Measurements from ENCODE around the gene ARL10.
A peak's percentile ranks its signal among the peaks of the same experiment; 100 is the strongest.

ARL10 gene

DNA sequence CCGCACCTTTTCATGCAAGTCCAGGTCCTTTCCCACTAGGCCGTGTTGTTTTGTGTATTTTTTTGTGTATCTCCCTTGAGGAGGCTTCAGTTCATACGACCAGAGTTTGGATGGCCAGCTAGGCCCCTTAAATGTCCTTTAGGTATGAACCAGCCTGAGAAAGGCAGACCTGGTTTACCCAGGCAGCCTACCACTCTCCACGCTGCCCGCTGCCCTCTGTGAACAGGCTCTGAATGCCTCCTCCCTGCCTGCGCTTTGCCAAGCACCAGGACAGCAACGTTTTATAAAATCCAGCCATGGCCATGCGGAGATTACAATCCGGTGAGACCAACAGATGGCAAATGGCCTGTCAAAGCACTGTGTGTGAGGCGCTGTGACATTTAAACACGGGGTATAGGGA is 51.7 kb downstream of the ARL10 start:
- Histone ChIP-seq H3K4me1 (ENCODE audit: control insufficient read depth, insufficient read depth, low read length) (no peaks in the 10 kb centered on the region), H3K36me3 (ENCODE audit: control insufficient read depth in 2 of 2, insufficient read depth in 1 of 2, low read length in 2 of 2) (peaks cover 0 to 5% of the 10 kb centered on the region in 2 experiments; a peak in 1 of 3 replicates), H3K4me3 (ENCODE audit: low read depth, low read length) (no peak overlapping the region), H3K9me3 (ENCODE audit: control insufficient read depth, insufficient read depth, low read depth, low read length) (no peaks in the 10 kb centered on the region), H3K27ac (ENCODE audit: extremely low read depth, low read depth, low read length) (no peak overlapping the region)
- ChIA-PET CTCF (interaction anchor here (0.5 to 5.2 kb wide), 13 partner anchors 9 to 253 kb away, joined by 3 to 43 read pairs (median 3); partner anchors contain the start of genes FAF2 and RNF44), POLR2A (interaction anchor here (1.0 to 3.2 kb wide), 4 partner anchors 31 to 244 kb away, joined by 3 to 14 read pairs (median 10); partner anchors contain the start of genes FAF2 and RNF44)
- TF ChIP-seq, protein P1, sequence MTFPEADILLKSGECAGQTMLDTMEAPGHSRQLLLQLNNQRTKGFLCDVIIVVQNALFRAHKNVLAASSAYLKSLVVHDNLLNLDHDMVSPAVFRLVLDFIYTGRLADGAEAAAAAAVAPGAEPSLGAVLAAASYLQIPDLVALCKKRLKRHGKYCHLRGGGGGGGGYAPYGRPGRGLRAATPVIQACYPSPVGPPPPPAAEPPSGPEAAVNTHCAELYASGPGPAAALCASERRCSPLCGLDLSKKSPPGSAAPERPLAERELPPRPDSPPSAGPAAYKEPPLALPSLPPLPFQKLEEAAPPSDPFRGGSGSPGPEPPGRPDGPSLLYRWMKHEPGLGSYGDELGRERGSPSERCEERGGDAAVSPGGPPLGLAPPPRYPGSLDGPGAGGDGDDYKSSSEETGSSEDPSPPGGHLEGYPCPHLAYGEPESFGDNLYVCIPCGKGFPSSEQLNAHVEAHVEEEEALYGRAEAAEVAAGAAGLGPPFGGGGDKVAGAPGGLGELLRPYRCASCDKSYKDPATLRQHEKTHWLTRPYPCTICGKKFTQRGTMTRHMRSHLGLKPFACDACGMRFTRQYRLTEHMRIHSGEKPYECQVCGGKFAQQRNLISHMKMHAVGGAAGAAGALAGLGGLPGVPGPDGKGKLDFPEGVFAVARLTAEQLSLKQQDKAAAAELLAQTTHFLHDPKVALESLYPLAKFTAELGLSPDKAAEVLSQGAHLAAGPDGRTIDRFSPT (tag by site-specific recombination; IDR thresholded peaks at IDR 0.05) = no peak
- TF ChIP-seq ZNF777 (tag by site-specific recombination; IDR thresholded peaks at IDR 0.05; ENCODE audit: borderline replicate concordance) (no peak), SETDB1 (IDR thresholded peaks at IDR 0.05; ENCODE audit: insufficient read length, low read length) (peak; percentile 2)

DNA sequence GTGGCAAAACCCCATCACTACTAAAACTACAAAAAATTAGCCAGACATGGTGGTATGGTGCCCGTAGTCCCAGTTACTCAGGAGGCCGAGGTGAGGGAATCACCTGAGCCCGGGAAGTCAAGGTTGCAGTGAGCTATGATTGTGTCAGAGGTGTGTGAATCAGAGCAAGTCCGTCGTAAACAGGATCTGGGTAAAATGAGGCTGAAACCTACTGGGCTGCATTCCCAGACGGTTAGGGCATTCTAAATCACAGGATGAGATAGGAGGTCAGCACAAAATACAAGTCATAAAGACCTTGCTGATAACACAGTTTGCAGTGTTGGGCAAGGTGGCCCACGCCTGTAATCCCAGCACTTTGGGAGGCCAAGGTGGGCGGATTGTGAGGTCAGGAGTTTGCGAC is 53.0 kb downstream of the ARL10 start:
- POLR2A ChIA-PET = interaction anchor here (1.1 to 3.2 kb wide), 2 partner anchors 29 to 119 kb away, joined by 4 to 13 read pairs; partner anchors contain the start of gene RNF44

DNA sequence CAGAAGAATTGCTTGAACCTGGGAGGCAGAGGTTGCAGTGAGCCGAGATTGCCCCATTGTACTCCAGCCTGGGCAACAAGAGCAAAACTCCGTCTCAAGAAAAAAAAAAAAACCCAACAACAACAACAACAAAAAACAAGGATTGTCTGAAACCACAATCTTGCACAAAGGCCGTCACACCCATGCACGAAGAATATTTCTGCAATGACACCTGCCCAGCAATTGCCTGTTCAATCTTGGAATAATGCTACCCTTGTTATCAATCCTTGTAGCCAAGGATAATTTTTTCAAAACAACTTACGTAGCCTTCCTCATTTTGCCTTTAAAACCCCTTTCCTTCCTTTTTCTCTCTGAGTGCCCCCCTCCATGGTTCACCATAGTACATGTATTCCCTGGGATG is 54.8 kb downstream of the ARL10 start:
- no peak overlapping the region for H3K4me3 ChIP-seq (ENCODE audit: low read depth, low read length)
- CTCF ChIA-PET = interaction anchor here (1.2 to 1.3 kb wide), 2 partner anchors 11 to 28 kb away, joined by 3 read pairs; no protein-coding TSS in a partner anchor
- POLR2A ChIA-PET = no interaction called here
- H3K27ac ChIP-seq (ENCODE audit: extremely low read depth, low read depth, low read length) = no peak overlapping the region
- H3K4me1 ChIP-seq (ENCODE audit: control insufficient read depth, insufficient read depth, low read length) = no peaks in the 10 kb centered on the region
- H3K9me3 ChIP-seq (ENCODE audit: control insufficient read depth, insufficient read depth, low read depth, low read length) = no peaks in the 10 kb centered on the region
- H3K36me3 ChIP-seq (ENCODE audit: control insufficient read depth in 2 of 2, insufficient read depth in 1 of 2, low read length in 2 of 2) = no peaks in the 10 kb centered on the region
- no peak for TF ChIP-seq ZNF132 (tag by site-specific recombination; IDR thresholded peaks at IDR 0.05; ENCODE audit: borderline replicate concordance)
- TF ChIP-seq KLF1 (tag by site-specific recombination; IDR thresholded peaks at IDR 0.05) = no peak
- no peak for TF ChIP-seq SP2 (tag by site-specific recombination; IDR thresholded peaks at IDR 0.05)
- no peak for TF ChIP-seq ZNF221 (tag by site-specific recombination; IDR thresholded peaks at IDR 0.05; ENCODE audit: borderline replicate concordance)
- no peak for TF ChIP-seq ZFP41 (tag by site-specific recombination; IDR thresholded peaks at IDR 0.05; ENCODE audit: borderline replicate concordance)

More for the DNA sequence above, 53.0 kb downstream of the ARL10 start:
- H3K4me3 ChIP-seq (ENCODE audit: low read depth, low read length) = no peak overlapping the region
- TF ChIP-seq ZFHX2 (tag by site-specific recombination; conservative IDR thresholded peaks at IDR 0.05) (0 out of 2 replicates have a peak, but pooled peaks have one; percentile 20), EGR2 (tag by site-specific recombination; IDR thresholded peaks at IDR 0.05; ENCODE audit: low read depth) (0 out of 2 replicates have a peak, but pooled peaks have one; percentile 32), RBAK (tag by site-specific recombination; IDR thresholded peaks at IDR 0.05) (no peak)
- CTCF ChIA-PET = interaction anchor here (0.7 to 5.2 kb wide), 4 partner anchors 22 to 195 kb away, joined by 3 to 43 read pairs (median 4); partner anchors contain the start of gene FAF2
- H3K36me3 ChIP-seq (ENCODE audit: control insufficient read depth in 2 of 2, insufficient read depth in 1 of 2, low read length in 2 of 2) = no peaks in the 10 kb centered on the region
- H3K9me3 ChIP-seq (ENCODE audit: control insufficient read depth, insufficient read depth, low read depth, low read length) = no peaks in the 10 kb centered on the region
- no peak overlapping the region for H3K27ac ChIP-seq (ENCODE audit: extremely low read depth, low read depth, low read length)
- no peaks in the 10 kb centered on the region for H3K4me1 ChIP-seq (ENCODE audit: control insufficient read depth, insufficient read depth, low read length)

DNA sequence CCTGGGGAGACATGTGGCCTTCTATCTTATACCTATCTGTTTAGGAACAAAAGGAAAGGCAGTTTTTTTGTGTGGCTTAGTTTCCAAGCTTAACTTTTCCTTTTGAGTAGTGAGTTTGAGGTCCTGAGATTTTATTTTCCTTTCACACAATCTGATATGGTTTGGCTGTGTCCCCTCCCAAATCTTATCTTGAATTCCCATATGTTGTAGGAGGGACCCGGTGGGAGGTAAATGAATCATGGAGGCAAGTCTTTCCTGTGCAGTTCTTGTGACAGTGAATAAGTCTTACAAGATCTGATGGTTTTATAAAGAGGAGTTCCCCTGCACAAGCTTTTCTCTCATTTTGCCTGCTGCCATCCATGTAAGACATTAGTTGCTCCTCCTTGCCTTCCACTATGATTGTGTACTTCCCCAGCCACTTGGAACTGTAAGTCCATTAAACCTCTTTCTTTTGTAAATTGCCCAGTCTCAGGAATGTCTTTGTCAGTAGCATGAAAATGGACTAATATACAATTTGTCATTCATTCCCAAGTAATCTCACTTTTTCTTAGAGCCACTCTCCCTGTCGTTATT is 55.8 kb downstream of the ARL10 start:
- H3K4me3 ChIP-seq (ENCODE audit: low read depth, low read length) = no peak overlapping the region
- H3K4me1 ChIP-seq (ENCODE audit: control insufficient read depth, insufficient read depth, low read length) = no peaks in the 10 kb centered on the region
- POLR2A ChIA-PET = no interaction called here
- no peaks in the 10 kb centered on the region for H3K36me3 ChIP-seq (ENCODE audit: control insufficient read depth in 2 of 2, insufficient read depth in 1 of 2, low read length in 2 of 2)
- CTCF ChIA-PET = interaction anchor here (1.2 to 1.3 kb wide), 2 partner anchors 10 to 27 kb away, joined by 3 read pairs; no protein-coding TSS in a partner anchor
- H3K27ac ChIP-seq (ENCODE audit: extremely low read depth, low read depth, low read length) = no peak overlapping the region
- H3K9me3 ChIP-seq (ENCODE audit: control insufficient read depth, insufficient read depth, low read depth, low read length) = no peaks in the 10 kb centered on the region
- no peak for TF ChIP-seq ZNF544 (tag by site-specific recombination; IDR thresholded peaks at IDR 0.05)
- no peak for TF ChIP-seq ZNF571 (tag by site-specific recombination; IDR thresholded peaks at IDR 0.05)
- TF ChIP-seq ZNF785 (tag by site-specific recombination; IDR thresholded peaks at IDR 0.05) = no peak
- TF ChIP-seq ZNF423 (tag by site-specific recombination; IDR thresholded peaks at IDR 0.05) = no peak
- TF ChIP-seq, protein P2, sequence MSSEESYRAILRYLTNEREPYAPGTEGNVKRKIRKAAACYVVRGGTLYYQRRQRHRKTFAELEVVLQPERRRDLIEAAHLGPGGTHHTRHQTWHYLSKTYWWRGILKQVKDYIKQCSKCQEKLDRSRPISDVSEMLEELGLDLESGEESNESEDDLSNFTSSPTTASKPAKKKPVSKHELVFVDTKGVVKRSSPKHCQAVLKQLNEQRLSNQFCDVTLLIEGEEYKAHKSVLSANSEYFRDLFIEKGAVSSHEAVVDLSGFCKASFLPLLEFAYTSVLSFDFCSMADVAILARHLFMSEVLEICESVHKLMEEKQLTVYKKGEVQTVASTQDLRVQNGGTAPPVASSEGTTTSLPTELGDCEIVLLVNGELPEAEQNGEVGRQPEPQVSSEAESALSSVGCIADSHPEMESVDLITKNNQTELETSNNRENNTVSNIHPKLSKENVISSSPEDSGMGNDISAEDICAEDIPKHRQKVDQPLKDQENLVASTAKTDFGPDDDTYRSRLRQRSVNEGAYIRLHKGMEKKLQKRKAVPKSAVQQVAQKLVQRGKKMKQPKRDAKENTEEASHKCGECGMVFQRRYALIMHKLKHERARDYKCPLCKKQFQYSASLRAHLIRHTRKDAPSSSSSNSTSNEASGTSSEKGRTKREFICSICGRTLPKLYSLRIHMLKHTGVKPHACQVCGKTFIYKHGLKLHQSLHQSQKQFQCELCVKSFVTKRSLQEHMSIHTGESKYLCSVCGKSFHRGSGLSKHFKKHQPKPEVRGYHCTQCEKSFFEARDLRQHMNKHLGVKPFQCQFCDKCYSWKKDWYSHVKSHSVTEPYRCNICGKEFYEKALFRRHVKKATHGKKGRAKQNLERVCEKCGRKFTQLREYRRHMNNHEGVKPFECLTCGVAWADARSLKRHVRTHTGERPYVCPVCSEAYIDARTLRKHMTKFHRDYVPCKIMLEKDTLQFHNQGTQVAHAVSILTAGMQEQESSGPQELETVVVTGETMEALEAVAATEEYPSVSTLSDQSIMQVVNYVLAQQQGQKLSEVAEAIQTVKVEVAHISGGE (tag by site-specific recombination; conservative IDR thresholded peaks at IDR 0.05; ENCODE audit: low read depth) = no peak
- TF ChIP-seq, protein P3, sequence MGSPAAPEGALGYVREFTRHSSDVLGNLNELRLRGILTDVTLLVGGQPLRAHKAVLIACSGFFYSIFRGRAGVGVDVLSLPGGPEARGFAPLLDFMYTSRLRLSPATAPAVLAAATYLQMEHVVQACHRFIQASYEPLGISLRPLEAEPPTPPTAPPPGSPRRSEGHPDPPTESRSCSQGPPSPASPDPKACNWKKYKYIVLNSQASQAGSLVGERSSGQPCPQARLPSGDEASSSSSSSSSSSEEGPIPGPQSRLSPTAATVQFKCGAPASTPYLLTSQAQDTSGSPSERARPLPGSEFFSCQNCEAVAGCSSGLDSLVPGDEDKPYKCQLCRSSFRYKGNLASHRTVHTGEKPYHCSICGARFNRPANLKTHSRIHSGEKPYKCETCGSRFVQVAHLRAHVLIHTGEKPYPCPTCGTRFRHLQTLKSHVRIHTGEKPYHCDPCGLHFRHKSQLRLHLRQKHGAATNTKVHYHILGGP (tag by site-specific recombination; IDR thresholded peaks at IDR 0.05) = no peak
- TF ChIP-seq ZNF174 (tag by site-specific recombination; IDR thresholded peaks at IDR 0.05) = no peak
- no peak for TF ChIP-seq ZNF202 (tag by site-specific recombination; IDR thresholded peaks at IDR 0.05; ENCODE audit: borderline replicate concordance)
- TF ChIP-seq ZNF140 (tag by site-specific recombination; IDR thresholded peaks at IDR 0.05) = no peak
- TF ChIP-seq ZIC2 (tag by site-specific recombination; IDR thresholded peaks at IDR 0.05) = no peak
- peak; percentile 68 for TF ChIP-seq SETDB1 (IDR thresholded peaks at IDR 0.05; ENCODE audit: insufficient read length, low read length)

All from HEK293 (cell line).